UCSD-AML1 (cell line): ENCODE data around the gene SERPINF2.
"Not testable (repeated sequence)": the region's sequence is repeated elsewhere in the genome, so short reads cannot be mapped to it uniquely, and the experiment has no call there.

Experiments
- DNase-seq: peaks from one replicate; lab custom pipeline; 2025; ENCODE audit not compliant: unreplicated experiment; lab: John Stamatoyannopoulos, UW

The SERPINF2 gene

GRCh38 chr17:1716076-1716911, 26.4 kb upstream of the SERPINF2 start:
- peak; percentile 100 for DNase-seq

- peak; percentile 88 for DNase-seq
Measured at GRCh38 chr17:1716912-1717695, 25.6 kb upstream of the SERPINF2 start.

- no peak for DNase-seq
Measured at GRCh38 chr17:1718362-1719165, 24.1 kb upstream of the SERPINF2 start.

GRCh38 chr17:1720856-1721386, 21.8 kb upstream of the SERPINF2 start:
- DNase-seq: peak; percentile 48

GRCh38 chr17:1722022-1722421, 20.6 kb upstream of the SERPINF2 start:
- DNase-seq: not testable (repeated sequence)

- peak; percentile 84 for DNase-seq
Measured at GRCh38 chr17:1724351-1724868, 18.3 kb upstream of the SERPINF2 start, which contains the start of gene WDR81. TSS of gene WDR81 (plus strand) at chr17:1724704. CDS start at chr17:1724960, 256 bp downstream.

GRCh38 chr17:1724869-1725641, 17.6 kb upstream of the SERPINF2 start:
- DNase-seq: peak; percentile 47

GRCh38 chr17:1725642-1726511, 16.8 kb upstream of the SERPINF2 start:
- no peak for DNase-seq

GRCh38 chr17:1726626-1727257, 15.9 kb upstream of the SERPINF2 start:
- no peak for DNase-seq

- no peak for DNase-seq
Measured at GRCh38 chr17:1727258-1727789, 15.3 kb upstream of the SERPINF2 start.

GRCh38 chr17:1727876-1728630, 14.6 kb upstream of the SERPINF2 start:
- no peak for DNase-seq

GRCh38 chr17:1729966-1730325, 12.7 kb upstream of the SERPINF2 start:
- no peak for DNase-seq

GRCh38 chr17:1730326-1731193, 12.1 kb upstream of the SERPINF2 start:
- no peak for DNase-seq

GRCh38 chr17:1731194-1731506, 11.5 kb upstream of the SERPINF2 start:
- no peak for DNase-seq

GRCh38 chr17:1732241-1732832, 10.3 kb upstream of the SERPINF2 start:
- DNase-seq: no peak

GRCh38 chr17:1732833-1733321, 9.8 kb upstream of the SERPINF2 start:
- no peak for DNase-seq
